Omental fat pad (tissue), 4 donors: ENCODE measurements around the gene CHD1. TPM values are rescaled to one million over a fixed set of nuclear protein-coding genes. Genes with fewer than 3 reads are reported as not detected.

ENCODE experiments used
- ATAC-seq: fragments of 150-250 bp; one replicate; pipeline ENCODE4 v1.9.1; 2016; ENCODE audit warnings: mild to moderate bottlenecking, moderate library complexity; ENCODE audit not compliant: low FRiP score
- DNase-seq: peaks from one replicate; pipeline ENCODE4 v3.0.0-alpha.2; 2019; ENCODE audit warnings: low spot score
- total RNA-seq, 4 donors: library from RNA; depleted of rRNA; stranded (reverse); fragments of >200 nt; gene quantifications; one replicate each; pipeline ENCODE4 v1.1.0, GENCODE V29; 2016
- TF ChIP-seq, protein P1 (sequence below), 3 donors: fragments of 450-650 bp; IDR thresholded peaks; one replicate each; pipeline ENCODE4 v1.5.1; 2016 to 2017; ENCODE audit warnings: antibody characterized with exemption in 3 of 3, mild to moderate bottlenecking in 3 of 3, moderate library complexity in 2 of 3

CHD1 gene
- total RNA-seq, 4 donors from 2014 or later = 44.9 to 194 (median 96.7) TPM

DNA sequence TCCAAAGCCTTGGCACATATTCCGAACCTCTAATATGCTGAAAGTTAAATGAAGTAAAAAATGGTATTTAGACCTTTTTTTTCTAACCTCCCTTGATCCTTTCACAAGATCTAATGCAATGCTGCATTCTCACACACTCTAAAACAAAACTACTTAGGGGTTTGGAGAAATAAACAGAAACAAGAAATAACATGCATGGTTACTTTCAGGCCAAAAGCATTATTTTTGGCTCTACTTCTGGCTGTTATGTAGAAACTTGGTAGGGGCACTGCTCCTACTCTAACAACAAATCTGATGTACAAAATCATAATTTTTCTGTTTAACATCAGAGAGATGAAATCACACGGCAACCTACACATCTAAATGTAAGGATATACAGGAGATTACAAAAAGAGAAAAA, 51.2 kb downstream of the CHD1 start:
- DNase-seq (no peak), ATAC-seq (no peak)
- TF ChIP-seq, protein P1, sequence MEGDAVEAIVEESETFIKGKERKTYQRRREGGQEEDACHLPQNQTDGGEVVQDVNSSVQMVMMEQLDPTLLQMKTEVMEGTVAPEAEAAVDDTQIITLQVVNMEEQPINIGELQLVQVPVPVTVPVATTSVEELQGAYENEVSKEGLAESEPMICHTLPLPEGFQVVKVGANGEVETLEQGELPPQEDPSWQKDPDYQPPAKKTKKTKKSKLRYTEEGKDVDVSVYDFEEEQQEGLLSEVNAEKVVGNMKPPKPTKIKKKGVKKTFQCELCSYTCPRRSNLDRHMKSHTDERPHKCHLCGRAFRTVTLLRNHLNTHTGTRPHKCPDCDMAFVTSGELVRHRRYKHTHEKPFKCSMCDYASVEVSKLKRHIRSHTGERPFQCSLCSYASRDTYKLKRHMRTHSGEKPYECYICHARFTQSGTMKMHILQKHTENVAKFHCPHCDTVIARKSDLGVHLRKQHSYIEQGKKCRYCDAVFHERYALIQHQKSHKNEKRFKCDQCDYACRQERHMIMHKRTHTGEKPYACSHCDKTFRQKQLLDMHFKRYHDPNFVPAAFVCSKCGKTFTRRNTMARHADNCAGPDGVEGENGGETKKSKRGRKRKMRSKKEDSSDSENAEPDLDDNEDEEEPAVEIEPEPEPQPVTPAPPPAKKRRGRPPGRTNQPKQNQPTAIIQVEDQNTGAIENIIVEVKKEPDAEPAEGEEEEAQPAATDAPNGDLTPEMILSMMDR (IDR thresholded peaks at IDR 0.05) = no peak

DNA sequence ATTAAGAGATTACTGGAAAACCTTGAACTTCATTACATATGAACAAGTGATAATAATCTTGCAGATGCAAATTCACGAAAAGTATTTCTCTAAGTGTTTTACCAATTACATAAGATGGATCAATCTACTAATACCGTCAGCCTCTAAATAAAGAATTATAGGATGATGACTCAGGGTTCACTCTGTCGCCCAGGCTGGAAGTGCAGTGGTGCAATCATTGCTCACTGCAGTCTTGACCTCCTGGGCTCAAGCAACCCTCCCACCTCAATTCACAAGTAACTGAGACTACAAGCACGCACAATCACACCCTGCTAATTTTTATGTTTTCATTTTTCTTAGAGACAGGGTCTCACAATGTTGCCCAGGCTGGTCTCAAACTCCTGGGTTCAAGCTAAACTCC, 56.1 kb downstream of the CHD1 start:
- DNase-seq (no peak), ATAC-seq (no peak)
- TF ChIP-seq, protein P1 (IDR thresholded peaks at IDR 0.05) = no peak

GRCh38 chr5:98865690-98866089, 63.1 kb downstream of the CHD1 start:
- TF ChIP-seq, protein P1 (IDR thresholded peaks at IDR 0.05) = no peak
- ATAC-seq = no peak
- DNase-seq = no peak

- DNase-seq = no peak
- TF ChIP-seq, protein P1 (IDR thresholded peaks at IDR 0.05) = no peak
- ATAC-seq = no peak
These were observed 81.8 kb downstream of the CHD1 start for GRCh38 chr5:98847054-98847453.

DNA sequence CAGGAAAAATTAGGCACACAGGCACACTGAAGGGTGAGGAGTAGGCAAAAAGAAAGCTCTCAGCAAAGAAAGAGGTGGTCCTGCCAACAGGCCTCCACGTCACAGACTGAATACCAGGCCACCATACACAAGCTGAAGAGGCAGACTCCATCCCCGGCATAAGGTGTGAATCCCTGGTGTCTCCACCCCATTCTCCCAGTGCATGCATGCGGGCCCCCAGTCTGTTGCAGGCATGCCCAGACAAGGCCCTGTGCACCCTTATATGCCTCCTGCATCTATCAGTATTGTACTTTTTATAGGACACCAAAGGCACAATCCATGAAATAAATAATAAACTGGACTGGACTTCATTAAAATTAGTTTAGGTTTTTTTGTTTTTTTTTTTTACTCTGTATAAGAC, 82.3 kb downstream of the CHD1 start:
- ATAC-seq (no peak), DNase-seq (no peak)
- TF ChIP-seq, protein P1 (IDR thresholded peaks at IDR 0.05) = no peak

DNA sequence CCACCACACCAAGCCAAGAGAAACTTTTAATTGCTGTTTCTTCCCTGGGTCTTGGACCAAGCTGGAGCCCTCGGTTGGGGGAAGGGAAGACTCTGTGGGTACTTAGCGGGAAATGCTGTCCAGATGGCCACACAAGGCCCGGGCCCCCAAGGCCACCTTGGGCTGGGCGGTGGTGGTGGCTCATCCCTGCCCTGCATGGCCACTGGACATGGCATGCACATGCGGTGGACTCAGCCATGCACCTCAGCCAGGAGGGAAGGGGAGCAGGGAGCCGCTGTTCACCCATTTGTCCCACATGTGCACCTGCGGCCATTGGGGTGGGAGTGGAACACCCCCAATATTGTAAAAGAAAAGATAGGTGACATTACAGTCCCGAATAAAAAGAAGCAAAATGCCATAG, 82.9 kb downstream of the CHD1 start:
- TF ChIP-seq, protein P1 (IDR thresholded peaks at IDR 0.05) = no peak
- no peak for DNase-seq
- no peak for ATAC-seq

DNA sequence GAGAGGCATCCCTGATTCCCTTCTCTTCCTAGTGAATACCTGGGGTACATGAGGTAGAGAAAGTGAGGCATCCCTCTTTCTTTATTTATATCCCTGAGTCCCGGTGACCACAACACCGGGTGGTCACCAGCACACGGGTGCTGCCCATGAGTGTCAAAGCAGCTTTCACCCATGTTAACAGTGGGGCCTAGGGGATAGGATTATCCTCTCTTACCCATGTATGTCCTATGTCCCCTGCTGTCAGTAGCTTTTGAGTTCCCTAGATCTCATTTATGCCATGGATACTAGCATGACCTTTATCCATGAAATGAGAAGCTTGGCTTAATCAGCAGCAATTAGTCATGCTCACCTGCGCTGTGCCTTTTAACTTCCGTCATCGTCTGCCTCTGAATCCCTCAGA, 83.9 kb downstream of the CHD1 start:
- ATAC-seq = no peak
- TF ChIP-seq, protein P1 (IDR thresholded peaks at IDR 0.05) = no peak
- DNase-seq = no peak
